Left lung (tissue), 10 donors: ENCODE data around the gene CARMIL1. TPM values are rescaled to one million over a fixed set of nuclear protein-coding genes. Genes with fewer than 3 reads are reported as not detected.

Experiments used
- ATAC-seq: fragments of 200-7000 bp; cut with Tn5 transposase; one replicate; pipeline ENCODE4 v1.9.1; 2020; ENCODE audit warnings: moderate library complexity
- DNase-seq, 4 donors: peaks; one replicate each; pipeline ENCODE4 v3.0.0-alpha.2; 2013 to 2020
- H3K27ac ChIP-seq, 2 donors: fragments of 200-600 bp; sonication (generic) in 1 of 2; one replicate each; pipeline versions ENCODE4 v1.5.0 to v1.8.0; 2020 to 2021
- H3K27me3 ChIP-seq, 2 donors: fragments of 200-600 bp; sonication (generic) in 1 of 2; one replicate each; pipeline versions ENCODE4 v1.5.0 to v1.8.0; 2020 to 2021
- H3K36me3 ChIP-seq, 2 donors: fragments of 200-600 bp; sonication (generic) in 1 of 2; one replicate each; pipeline versions ENCODE4 v1.5.0 to v1.8.0; 2020 to 2021
- H3K4me1 ChIP-seq, 2 donors: fragments of 200-600 bp; one replicate each; pipeline ENCODE4 v1.8.0; 2021
- H3K4me3 ChIP-seq, 2 donors: fragments of 200-600 bp; sonication (generic) in 1 of 2; one replicate each; pipeline versions ENCODE4 v1.5.0 to v1.8.0; 2020 to 2021; ENCODE audit warnings: mild to moderate bottlenecking in 1 of 2
- H3K9me3 ChIP-seq, 2 donors: fragments of 200-600 bp; sonication (generic) in 1 of 2; one replicate each; pipeline versions ENCODE4 v1.5.0 to v1.8.0; 2020 to 2021
- intact Hi-C, 2 donors: fragments of 100-400 bp; cut with DNase I; formaldehyde crosslinking; loops; one replicate each; pipeline versions ENCODE4 v1.11.2 to v1.14.2; 2022
- polyA plus RNA-seq, 6 donors: library from polyadenylated mRNA; unstranded; fragments of 120-200 nt; gene quantifications; one replicate each; pipeline ENCODE4 v1.2.1, GENCODE V29; 2013; ENCODE audit not compliant: insufficient read length in 6 of 6
- total RNA-seq, 2 donors: library from RNA; stranded (reverse); fragmentation: NEBNext Ultra II Directional; extraction: Animal tissue kit (Norgen Biotek cat#: 25700); gene quantifications; one replicate each; pipeline ENCODE4 v1.2.1, GENCODE V29; 2021
- TF ChIP-seq, protein P1 (sequence below), 2 donors: fragments of 200-600 bp; sonication (generic) in 1 of 2; IDR thresholded peaks; one replicate each; pipeline versions ENCODE4 v1.5.0 to v1.8.0; 2021; ENCODE audit warnings: antibody characterized with exemption in 2 of 2
- donor health status: DM: no; HTN: yes; CAD: no.
- donor health status: DM: no; HTN: no; CAD: no.

The CARMIL1 gene
- total and polyA plus RNA-seq, 8 donors: 16.4 to 32.8 (median 27.4) TPM

DNA sequence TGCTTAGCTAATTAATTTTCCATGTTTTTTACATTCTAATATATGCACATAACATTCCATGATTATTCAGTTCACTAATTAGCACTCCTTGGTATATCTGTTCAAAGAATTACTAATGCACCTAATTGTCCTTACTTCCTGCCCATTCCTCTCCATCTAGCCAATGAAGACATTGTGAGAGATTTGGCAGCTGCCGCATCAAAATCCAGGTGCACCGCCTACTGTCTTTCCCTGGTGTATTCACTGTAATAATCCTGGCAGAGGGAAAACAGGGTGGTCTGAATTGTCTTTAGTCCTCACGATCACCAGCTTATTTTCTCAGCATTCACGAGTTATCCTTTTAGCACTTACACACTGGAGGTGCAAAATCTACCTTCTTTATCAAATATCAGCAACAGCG, 311.8 kb downstream of the CARMIL1 start:
- no peak for DNase-seq
- TF ChIP-seq, protein P1, sequence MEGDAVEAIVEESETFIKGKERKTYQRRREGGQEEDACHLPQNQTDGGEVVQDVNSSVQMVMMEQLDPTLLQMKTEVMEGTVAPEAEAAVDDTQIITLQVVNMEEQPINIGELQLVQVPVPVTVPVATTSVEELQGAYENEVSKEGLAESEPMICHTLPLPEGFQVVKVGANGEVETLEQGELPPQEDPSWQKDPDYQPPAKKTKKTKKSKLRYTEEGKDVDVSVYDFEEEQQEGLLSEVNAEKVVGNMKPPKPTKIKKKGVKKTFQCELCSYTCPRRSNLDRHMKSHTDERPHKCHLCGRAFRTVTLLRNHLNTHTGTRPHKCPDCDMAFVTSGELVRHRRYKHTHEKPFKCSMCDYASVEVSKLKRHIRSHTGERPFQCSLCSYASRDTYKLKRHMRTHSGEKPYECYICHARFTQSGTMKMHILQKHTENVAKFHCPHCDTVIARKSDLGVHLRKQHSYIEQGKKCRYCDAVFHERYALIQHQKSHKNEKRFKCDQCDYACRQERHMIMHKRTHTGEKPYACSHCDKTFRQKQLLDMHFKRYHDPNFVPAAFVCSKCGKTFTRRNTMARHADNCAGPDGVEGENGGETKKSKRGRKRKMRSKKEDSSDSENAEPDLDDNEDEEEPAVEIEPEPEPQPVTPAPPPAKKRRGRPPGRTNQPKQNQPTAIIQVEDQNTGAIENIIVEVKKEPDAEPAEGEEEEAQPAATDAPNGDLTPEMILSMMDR (IDR thresholded peaks at IDR 0.05): no peak
- Histone ChIP-seq H3K27ac (no peak overlapping the region), H3K36me3 (no peaks in the 10 kb centered on the region), H3K4me1 (no peaks in the 10 kb centered on the region), H3K27me3 (no peaks in the 10 kb centered on the region), H3K4me3 (no peak overlapping the region), H3K9me3 (no peaks in the 10 kb centered on the region)
- intact Hi-C loops: no loop called here
- no peak for ATAC-seq

DNA sequence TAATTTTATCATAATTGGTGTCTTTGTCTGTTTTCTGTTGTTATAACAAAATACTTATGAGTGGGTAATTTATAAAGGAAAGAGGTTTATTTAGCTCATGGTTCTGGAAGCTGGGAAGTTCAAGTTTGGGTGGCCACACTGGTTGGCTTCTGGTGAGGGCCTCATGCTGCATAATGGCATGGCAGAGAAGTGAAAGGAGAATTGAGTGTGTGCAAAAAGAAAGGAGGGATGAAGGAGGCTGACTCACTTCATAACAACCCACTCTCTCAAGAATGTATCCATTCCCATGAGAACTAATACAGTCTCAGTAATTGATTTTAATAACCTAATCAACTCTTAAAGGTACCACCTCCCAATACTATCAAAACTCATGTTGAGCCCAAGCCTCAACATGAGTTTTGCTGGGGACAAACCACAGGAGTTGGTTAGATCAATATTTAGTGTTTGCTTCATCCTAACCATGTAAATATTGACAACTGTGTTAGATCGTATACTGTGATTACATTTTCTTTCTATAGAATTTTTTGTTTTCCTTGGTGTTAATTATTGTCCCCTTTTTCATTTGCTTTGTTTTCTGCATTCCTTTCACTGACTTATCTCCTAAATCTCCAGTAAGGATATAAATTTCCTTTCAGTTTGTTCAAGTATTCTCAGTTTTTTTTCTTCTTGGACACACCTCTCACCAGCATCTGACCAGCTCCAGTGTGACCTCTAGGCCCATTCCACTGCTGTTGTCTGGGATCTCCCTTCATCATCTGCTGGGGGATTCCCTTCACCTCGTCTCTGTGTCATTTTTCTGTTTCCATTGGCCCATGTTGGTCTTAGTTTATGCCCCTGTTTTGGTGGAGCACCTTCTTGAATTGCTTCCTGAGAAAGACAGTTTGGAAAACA, 318.0 kb downstream of the CARMIL1 start:
- no peaks in the 10 kb centered on the region for H3K4me1 ChIP-seq
- no peaks in the 10 kb centered on the region for H3K9me3 ChIP-seq
- DNase-seq: no peak
- no peak for ATAC-seq
- TF ChIP-seq, protein P1 (IDR thresholded peaks at IDR 0.05): no peak
- H3K4me3 ChIP-seq: no peak overlapping the region
- no peak overlapping the region for H3K27ac ChIP-seq
- H3K36me3 ChIP-seq: no peaks in the 10 kb centered on the region
- intact Hi-C loops: no loop called here
- H3K27me3 ChIP-seq: no peaks in the 10 kb centered on the region

- intact Hi-C loops: no loop called here
Measured at GRCh38 chr6:25599516-25600085, 320.4 kb downstream of the CARMIL1 start.

GRCh38 chr6:25601800-25602673, 322.9 kb downstream of the CARMIL1 start:
- no peaks in the 10 kb centered on the region for H3K9me3 ChIP-seq
- no peaks in the 10 kb centered on the region for H3K27me3 ChIP-seq
- TF ChIP-seq, protein P1 (IDR thresholded peaks at IDR 0.05): peak; percentile 30 to 46
- DNase-seq (peak in 2 of 4 donors; percentile 40 to 56), ATAC-seq (peak; percentile 77)
- H3K36me3 ChIP-seq: no peaks in the 10 kb centered on the region
- intact Hi-C loops: no loop called here
- no peaks in the 10 kb centered on the region for H3K4me1 ChIP-seq
- no peak overlapping the region for H3K4me3 ChIP-seq
- H3K27ac ChIP-seq: no peak overlapping the region

More at GRCh38 chr6:25599516-25600085, 320.4 kb downstream of the CARMIL1 start:
- no peak overlapping the region for H3K4me3 ChIP-seq
- TF ChIP-seq, protein P1 (IDR thresholded peaks at IDR 0.05): no peak
- no peaks in the 10 kb centered on the region for H3K4me1 ChIP-seq
- no peak for DNase-seq
- no peaks in the 10 kb centered on the region for H3K36me3 ChIP-seq
- H3K27ac ChIP-seq: no peak overlapping the region
- H3K9me3 ChIP-seq: no peaks in the 10 kb centered on the region
- no peaks in the 10 kb centered on the region for H3K27me3 ChIP-seq
- ATAC-seq: no peak

DNA sequence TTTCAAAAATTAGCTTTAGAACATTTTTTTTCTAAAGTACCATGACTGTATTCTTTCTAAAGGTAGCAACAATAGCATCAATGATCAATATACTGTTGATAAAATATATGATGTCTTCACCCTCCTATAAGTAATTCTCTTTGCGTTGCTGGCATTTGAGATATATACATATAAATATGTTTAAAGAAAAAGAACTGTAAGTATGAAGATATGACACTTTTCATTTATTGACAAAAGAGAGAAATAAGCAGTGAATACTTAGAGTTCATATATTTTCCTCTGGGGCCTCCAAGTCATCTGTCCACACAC, 323.5 kb downstream of the CARMIL1 start:
- Histone ChIP-seq H3K27me3 (no peaks in the 10 kb centered on the region), H3K27ac (no peak overlapping the region), H3K36me3 (no peaks in the 10 kb centered on the region), H3K4me1 (no peaks in the 10 kb centered on the region), H3K4me3 (no peak overlapping the region), H3K9me3 (no peaks in the 10 kb centered on the region)
- intact Hi-C loops: no loop called here
- DNase-seq (no peak), ATAC-seq (no peak)
- TF ChIP-seq, protein P1 (IDR thresholded peaks at IDR 0.05): no peak
